Kidney capillary endothelial cell (primary cell): ENCODE measurements around the gene COP1.

Experiments
- DNase-seq: peaks from one replicate; pipeline ENCODE4 v3.0.0-alpha.2; 2018; ENCODE audit warnings: low spot score

COP1 gene

GRCh38 chr1:176199707-176200106 is 7.4 kb downstream of the COP1 start:
- DNase-seq, result no peak

- no peak for DNase-seq
Measured at GRCh38 chr1:176198413-176198812, 8.7 kb downstream of the COP1 start.

GRCh38 chr1:176196728-176197127 is 10.4 kb downstream of the COP1 start:
- DNase-seq, result no peak

GRCh38 chr1:176195547-176195946 is 11.5 kb downstream of the COP1 start:
- no peak for DNase-seq

- no peak for DNase-seq
Measured at GRCh38 chr1:176193663-176194062, 13.4 kb downstream of the COP1 start.

GRCh38 chr1:176193023-176193422 is 14.1 kb downstream of the COP1 start:
- DNase-seq, result no peak

GRCh38 chr1:176188604-176189003 is 18.5 kb downstream of the COP1 start:
- DNase-seq, result no peak

- DNase-seq, result no peak
Measured at GRCh38 chr1:176187001-176187400, 20.1 kb downstream of the COP1 start.

GRCh38 chr1:176183618-176184017 is 23.5 kb downstream of the COP1 start:
- DNase-seq, result no peak

- DNase-seq, result no peak
Measured at GRCh38 chr1:176178316-176178715, 28.8 kb downstream of the COP1 start.

- peak; percentile 7 for DNase-seq
Measured at GRCh38 chr1:176177764-176178163, 29.3 kb downstream of the COP1 start.

GRCh38 chr1:176174108-176174507 is 33.0 kb downstream of the COP1 start:
- DNase-seq, result no peak

- DNase-seq, result no peak
Measured at GRCh38 chr1:176172215-176172614, 34.9 kb downstream of the COP1 start.

- no peak for DNase-seq
Measured at GRCh38 chr1:176167210-176167609, 39.9 kb downstream of the COP1 start.

- no peak for DNase-seq
Measured at GRCh38 chr1:176165573-176165972, 41.5 kb downstream of the COP1 start.

GRCh38 chr1:176164014-176164678 is 42.9 kb downstream of the COP1 start:
- no peak for DNase-seq

- no peak for DNase-seq
Measured at GRCh38 chr1:176159993-176160392, 47.1 kb downstream of the COP1 start.

- no peak for DNase-seq
Measured at GRCh38 chr1:176157995-176158394, 49.1 kb downstream of the COP1 start.

GRCh38 chr1:176149939-176150807 is 56.9 kb downstream of the COP1 start:
- no peak for DNase-seq

- no peak for DNase-seq
Measured at GRCh38 chr1:176144526-176144925, 62.6 kb downstream of the COP1 start.

GRCh38 chr1:176142973-176143372 is 64.1 kb downstream of the COP1 start:
- no peak for DNase-seq

GRCh38 chr1:176141449-176141848 is 65.6 kb downstream of the COP1 start:
- no peak for DNase-seq

GRCh38 chr1:176136891-176137290 is 70.2 kb downstream of the COP1 start:
- no peak for DNase-seq

- DNase-seq, result no peak
Measured at GRCh38 chr1:176134666-176135065, 72.4 kb downstream of the COP1 start.
